Fibroblast of upper back skin (primary cell): ENCODE measurements around the gene PPAT.
A peak's percentile ranks its signal among the peaks of the same experiment; 100 is the strongest.
"Not testable (repeated sequence)": the region's sequence is repeated elsewhere in the genome, so short reads cannot be mapped to it uniquely, and the experiment has no call there.

Experiments used
- DNase-seq: peaks from one replicate; pipeline ENCODE4 v3.0.0-alpha.2; 2013

Gene PPAT

GRCh38 chr4:56374956-56375355 lies 60.5 kb downstream of the PPAT start:
- no peak for DNase-seq

GRCh38 chr4:56372774-56373173 lies 62.6 kb downstream of the PPAT start:
- peak; percentile 3 for DNase-seq

- DNase-seq: no peak
Measured at GRCh38 chr4:56371426-56372220, 63.8 kb downstream of the PPAT start.

- DNase-seq: no peak
Measured at GRCh38 chr4:56370377-56370776, 65.0 kb downstream of the PPAT start.

- not testable (repeated sequence) for DNase-seq
Measured at GRCh38 chr4:56362981-56363380, 72.4 kb downstream of the PPAT start.

GRCh38 chr4:56360071-56360470 lies 75.3 kb downstream of the PPAT start:
- peak; percentile 45 for DNase-seq

GRCh38 chr4:56356650-56357049 lies 78.8 kb downstream of the PPAT start:
- DNase-seq: no peak

GRCh38 chr4:56348576-56348975 lies 86.8 kb downstream of the PPAT start:
- DNase-seq: no peak

- no peak for DNase-seq
Measured at GRCh38 chr4:56345458-56345857, 90.0 kb downstream of the PPAT start.
